Amniotic epithelial cell (primary cell): ENCODE results near the gene DISP2.

ENCODE experiments used
- DNase-seq: peaks from one replicate; pipeline ENCODE4 v3.0.0-alpha.2; 2010; ENCODE audit warnings: low read depth

DISP2 gene

GRCh38 chr15:40388941-40389823 is 31.2 kb downstream of the DISP2 start:
- DNase-seq: peak; percentile 97

- DNase-seq: no peak
Measured at GRCh38 chr15:40389824-40390595, 32.0 kb downstream of the DISP2 start.

GRCh38 chr15:40392986-40393948 is 35.2 kb downstream of the DISP2 start:
- peak; percentile 36 for DNase-seq

GRCh38 chr15:40397688-40398412 is 39.8 kb downstream of the DISP2 start:
- DNase-seq: no peak

- no peak for DNase-seq
Measured at GRCh38 chr15:40398413-40398873, 40.4 kb downstream of the DISP2 start.

GRCh38 chr15:40399370-40399769 is 41.4 kb downstream of the DISP2 start:
- no peak for DNase-seq

- peak; percentile 95 for DNase-seq
Measured at GRCh38 chr15:40405501-40406381, 47.7 kb downstream of the DISP2 start, which contains the start of gene IVD. Gene IVD, plus strand, starts transcription at chr15:40405795. Its CDS starts 33 bp downstream, at chr15:40405828.

- no peak for DNase-seq
Measured at GRCh38 chr15:40407330-40407990, 49.4 kb downstream of the DISP2 start.

- DNase-seq: no peak
Measured at GRCh38 chr15:40409366-40409765, 51.3 kb downstream of the DISP2 start.

- no peak for DNase-seq
Measured at GRCh38 chr15:40410476-40410875, 52.5 kb downstream of the DISP2 start.

GRCh38 chr15:40412095-40412759 is 54.2 kb downstream of the DISP2 start:
- DNase-seq: no peak

GRCh38 chr15:40413036-40413435 is 55.0 kb downstream of the DISP2 start:
- DNase-seq: no peak

- DNase-seq: no peak
Measured at GRCh38 chr15:40414816-40415215, 56.8 kb downstream of the DISP2 start.

- DNase-seq: no peak
Measured at GRCh38 chr15:40415226-40415625, 57.2 kb downstream of the DISP2 start.

GRCh38 chr15:40416056-40416455 is 58.0 kb downstream of the DISP2 start:
- DNase-seq: no peak

GRCh38 chr15:40418126-40418525 is 60.1 kb downstream of the DISP2 start:
- no peak for DNase-seq

GRCh38 chr15:40420071-40420713 is 62.2 kb downstream of the DISP2 start:
- DNase-seq: no peak

GRCh38 chr15:40420793-40421192 is 62.8 kb downstream of the DISP2 start:
- no peak for DNase-seq
